ENCODE measurements around the gene RYR2.

DNA sequence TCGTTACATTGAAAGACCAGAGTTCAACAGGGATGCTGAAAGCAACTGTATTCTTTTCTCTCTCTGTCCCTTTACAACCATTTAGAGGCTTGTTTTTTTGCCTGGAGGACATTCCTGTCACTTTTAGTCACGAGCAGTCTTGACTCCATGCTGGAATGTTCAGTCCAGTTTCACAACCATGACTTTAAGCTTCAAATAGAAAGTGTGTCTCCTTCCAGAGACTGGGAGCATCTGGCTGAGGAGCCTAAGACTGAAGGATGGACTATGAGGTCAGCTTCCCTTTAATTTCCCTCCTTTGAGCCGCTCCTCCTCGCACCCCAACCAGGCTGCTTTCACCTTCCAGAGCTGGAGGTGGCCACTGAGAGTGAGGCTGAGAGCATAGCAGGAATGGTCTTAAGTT lies 10.5 kb upstream of the RYR2 start:
- TF ChIP-seq POLR2A (IDR thresholded peaks at IDR 0.05), result no peak
- TF ChIP-seq, protein P1, sequence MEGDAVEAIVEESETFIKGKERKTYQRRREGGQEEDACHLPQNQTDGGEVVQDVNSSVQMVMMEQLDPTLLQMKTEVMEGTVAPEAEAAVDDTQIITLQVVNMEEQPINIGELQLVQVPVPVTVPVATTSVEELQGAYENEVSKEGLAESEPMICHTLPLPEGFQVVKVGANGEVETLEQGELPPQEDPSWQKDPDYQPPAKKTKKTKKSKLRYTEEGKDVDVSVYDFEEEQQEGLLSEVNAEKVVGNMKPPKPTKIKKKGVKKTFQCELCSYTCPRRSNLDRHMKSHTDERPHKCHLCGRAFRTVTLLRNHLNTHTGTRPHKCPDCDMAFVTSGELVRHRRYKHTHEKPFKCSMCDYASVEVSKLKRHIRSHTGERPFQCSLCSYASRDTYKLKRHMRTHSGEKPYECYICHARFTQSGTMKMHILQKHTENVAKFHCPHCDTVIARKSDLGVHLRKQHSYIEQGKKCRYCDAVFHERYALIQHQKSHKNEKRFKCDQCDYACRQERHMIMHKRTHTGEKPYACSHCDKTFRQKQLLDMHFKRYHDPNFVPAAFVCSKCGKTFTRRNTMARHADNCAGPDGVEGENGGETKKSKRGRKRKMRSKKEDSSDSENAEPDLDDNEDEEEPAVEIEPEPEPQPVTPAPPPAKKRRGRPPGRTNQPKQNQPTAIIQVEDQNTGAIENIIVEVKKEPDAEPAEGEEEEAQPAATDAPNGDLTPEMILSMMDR (IDR thresholded peaks at IDR 0.05), result no peak
